SK-N-MC (cell line): Measurements from ENCODE around the gene MBNL2.

Experiments used
- DNase-seq: peaks from one replicate; pipeline ENCODE4 v3.0.0-alpha.2; 2011; ENCODE audit warnings: low read depth, low spot score
- H3K27ac ChIP-seq: fragments of 200-600 bp; sonication (generic); 2 replicates; pipeline ENCODE4 v1.5.1; 2016; ENCODE audit warnings: mixed run types
- H3K36me3 ChIP-seq: fragments of 200-600 bp; sonication (generic); 2 replicates; pipeline ENCODE4 v1.6.1; 2017; ENCODE audit warnings: antibody characterized with exemption, low read length, mixed read lengths; ENCODE audit not compliant: insufficient read depth
- H3K4me3 ChIP-seq: fragments of 200-600 bp; sonication (generic); 2 replicates; pipeline ENCODE4 v1.5.1; 2016
- H3K9ac ChIP-seq: fragments of 200-600 bp; sonication (generic); 2 replicates; pipeline ENCODE4 v1.8.0; 2017; ENCODE audit warnings: mixed run types, mixed read lengths; ENCODE audit not compliant: insufficient read length
- H3K9me3 ChIP-seq: fragments of 200-600 bp; sonication (generic); 2 replicates; pipeline ENCODE4 v1.6.1; 2017; ENCODE audit warnings: low read depth, mild to moderate bottlenecking, antibody characterized with exemption, low read length, moderate library complexity, mixed read lengths
- EZH2 ChIP-seq: fragments of 200-600 bp; sonication (generic); IDR thresholded peaks from one replicate; pipeline ENCODE4 v1.6.1; 2017; ENCODE audit warnings: antibody characterized with exemption
- FOXP2 ChIP-seq: optimal IDR thresholded peaks from 2 replicates; pipeline ENCODE3; 2011; ENCODE audit warnings: mild to moderate bottlenecking, moderate library complexity; ENCODE audit not compliant: insufficient read depth; ENCODE audit errors: extremely low read length, control extremely low read depth
- POLR2AphosphoS5 ChIP-seq: IDR thresholded peaks from 2 replicates; pipeline ENCODE4 v1.6.1; 2012; ENCODE audit warnings: mild to moderate bottlenecking, low read depth, low read length, borderline replicate concordance

MBNL2 gene

DNA sequence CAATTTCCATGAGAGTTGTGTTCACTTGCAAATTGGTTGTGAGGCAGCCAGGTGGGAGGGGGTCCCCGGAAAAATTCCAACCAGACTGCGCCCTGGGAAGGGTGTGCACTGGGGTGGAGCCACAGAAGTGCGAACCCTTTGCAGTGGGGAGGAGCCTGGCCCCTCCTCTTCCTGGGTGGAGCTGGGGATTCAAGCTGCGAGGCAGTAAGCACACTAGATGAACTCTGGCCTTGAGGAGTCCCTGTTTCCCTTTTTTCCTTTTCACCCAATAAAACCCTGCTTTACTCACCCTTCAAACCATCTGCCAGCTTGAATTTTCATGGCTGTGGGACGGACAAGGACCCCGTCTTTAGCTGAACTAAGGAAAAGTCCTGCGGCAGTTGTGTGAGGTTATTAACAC, 31.0 kb upstream of the MBNL2 start:
- no peak overlapping the region for H3K27ac ChIP-seq
- no peak overlapping the region for H3K9ac ChIP-seq
- no peaks in the 10 kb centered on the region for H3K36me3 ChIP-seq
- no peak for TF ChIP-seq FOXP2
- TF ChIP-seq EZH2, result no peak
- no peak for TF ChIP-seq POLR2AphosphoS5
- H3K4me3 ChIP-seq, result no peak overlapping the region
- no peaks in the 10 kb centered on the region for H3K9me3 ChIP-seq
- no peak for DNase-seq

DNA sequence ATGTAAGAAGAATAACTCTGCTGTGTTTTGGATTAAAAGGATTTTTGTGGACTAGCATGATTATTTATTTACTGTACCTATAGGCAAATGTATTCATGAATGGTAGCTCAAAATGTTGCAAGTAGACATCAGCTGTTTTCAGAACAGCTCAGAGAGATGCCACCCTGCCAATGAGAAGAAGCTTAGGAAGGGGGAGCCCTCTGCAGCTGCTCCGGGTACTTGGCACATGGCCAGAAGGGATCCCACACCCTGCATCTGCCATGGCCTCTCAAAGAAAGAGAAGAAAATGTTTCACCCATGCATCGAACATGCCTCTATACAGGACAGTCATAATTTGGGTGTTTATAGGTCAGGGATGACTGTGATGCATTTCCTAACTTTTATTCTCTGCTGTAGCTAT, 30.5 kb upstream of the MBNL2 start:
- no peak overlapping the region for H3K4me3 ChIP-seq
- no peak for TF ChIP-seq FOXP2
- no peak for TF ChIP-seq POLR2AphosphoS5
- no peak for TF ChIP-seq EZH2
- H3K27ac ChIP-seq, result no peak overlapping the region
- no peaks in the 10 kb centered on the region for H3K36me3 ChIP-seq
- H3K9me3 ChIP-seq, result no peaks in the 10 kb centered on the region
- no peak for DNase-seq
- no peak overlapping the region for H3K9ac ChIP-seq

DNA sequence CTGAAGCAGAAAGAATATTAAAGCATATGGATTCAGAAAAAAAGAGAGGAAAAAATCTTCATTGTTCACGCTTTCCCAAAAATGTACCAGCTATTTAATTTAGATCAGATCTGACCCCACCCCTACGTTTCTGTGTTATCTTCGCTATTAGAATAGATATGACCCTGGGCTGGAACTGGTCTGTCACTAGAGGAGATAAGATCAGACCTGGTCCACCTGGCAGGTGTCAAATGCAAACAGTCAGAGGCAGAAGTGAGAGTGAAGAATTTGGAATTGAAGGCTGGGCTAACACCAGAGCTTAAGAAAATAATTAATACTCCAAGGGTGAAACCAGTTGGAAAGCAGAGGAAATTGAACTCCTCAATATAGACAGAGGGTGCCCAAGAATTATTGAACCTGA, 30.0 kb upstream of the MBNL2 start:
- no peak for DNase-seq
- Histone ChIP-seq H3K9me3 (no peaks in the 10 kb centered on the region), H3K9ac (no peak overlapping the region), H3K27ac (no peak overlapping the region), H3K4me3 (no peak overlapping the region), H3K36me3 (no peaks in the 10 kb centered on the region)
- no peak for TF ChIP-seq EZH2
- no peak for TF ChIP-seq POLR2AphosphoS5

DNA sequence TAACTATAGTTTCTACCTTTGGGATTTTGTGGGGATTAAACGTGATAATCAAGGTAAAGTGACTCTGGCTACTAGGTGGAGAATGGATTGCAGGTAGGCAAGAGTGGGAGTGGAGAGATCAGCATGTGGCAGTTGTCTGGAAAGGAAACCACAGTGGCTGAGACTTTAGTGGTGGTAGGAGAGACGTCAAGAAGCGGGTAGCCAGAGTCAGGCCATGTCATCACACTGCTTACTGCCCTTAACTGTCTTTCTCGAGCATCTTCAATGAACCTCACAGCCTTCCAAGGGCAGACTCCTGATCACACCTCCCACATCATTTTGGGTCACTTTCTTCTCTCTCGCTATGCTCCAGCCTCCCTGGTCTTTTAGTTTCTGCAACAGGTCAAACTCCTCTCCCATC, 28.6 kb upstream of the MBNL2 start:
- Histone ChIP-seq H3K9ac (no peak overlapping the region), H3K9me3 (no peaks in the 10 kb centered on the region), H3K27ac (no peak overlapping the region), H3K4me3 (no peak overlapping the region), H3K36me3 (no peaks in the 10 kb centered on the region)
- TF ChIP-seq EZH2 (no peak), FOXP2 (no peak), POLR2AphosphoS5 (no peak)
- DNase-seq, result no peak

DNA sequence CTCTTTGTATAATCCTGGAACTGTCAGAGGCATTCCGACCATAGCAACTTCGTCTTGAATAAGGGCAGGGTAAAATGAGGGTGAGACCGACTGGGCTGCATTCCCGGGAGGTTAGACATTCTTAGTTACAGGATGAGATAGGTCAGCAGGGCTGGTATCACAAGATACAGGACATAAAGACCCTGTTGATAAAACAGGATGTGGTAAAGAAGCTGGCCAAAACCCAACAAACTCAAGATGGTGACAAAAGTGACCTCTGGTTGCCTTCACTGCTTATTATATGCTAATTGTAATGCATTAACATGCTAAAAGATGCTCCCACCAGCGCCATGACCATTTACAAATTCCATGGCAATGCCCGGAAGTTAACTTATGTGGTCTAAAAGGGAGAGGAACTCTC, 27.7 kb upstream of the MBNL2 start:
- H3K36me3 ChIP-seq, result no peaks in the 10 kb centered on the region
- H3K9ac ChIP-seq, result no peak overlapping the region
- H3K27ac ChIP-seq, result no peak overlapping the region
- no peak for DNase-seq
- H3K9me3 ChIP-seq, result no peaks in the 10 kb centered on the region
- no peak overlapping the region for H3K4me3 ChIP-seq
- no peak for TF ChIP-seq EZH2

DNA sequence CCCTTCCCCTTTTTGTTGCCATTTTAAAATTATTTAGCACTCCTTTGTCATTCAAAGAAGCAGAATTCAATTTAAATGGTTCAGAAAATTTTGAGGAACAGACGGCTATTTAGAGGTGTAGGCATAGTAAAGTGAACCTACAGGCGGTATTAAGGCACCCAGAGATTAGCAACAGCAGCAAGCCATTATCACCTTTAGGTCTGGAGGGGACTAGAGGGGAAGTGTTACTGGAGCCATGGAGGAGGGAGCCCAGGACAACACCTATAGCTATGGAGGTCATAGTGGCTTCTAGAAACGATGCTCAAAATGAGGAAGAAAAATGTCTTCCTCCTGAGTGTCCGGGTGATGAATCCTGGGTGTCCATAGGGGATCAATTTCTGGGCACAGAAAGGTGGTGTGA, 25.8 kb upstream of the MBNL2 start:
- H3K4me3 ChIP-seq, result no peak overlapping the region
- H3K9me3 ChIP-seq, result no peaks in the 10 kb centered on the region
- DNase-seq, result no peak
- TF ChIP-seq POLR2AphosphoS5 (no peak), EZH2 (no peak), FOXP2 (no peak)
- no peak overlapping the region for H3K9ac ChIP-seq
- H3K27ac ChIP-seq, result no peak overlapping the region
- no peaks in the 10 kb centered on the region for H3K36me3 ChIP-seq

DNA sequence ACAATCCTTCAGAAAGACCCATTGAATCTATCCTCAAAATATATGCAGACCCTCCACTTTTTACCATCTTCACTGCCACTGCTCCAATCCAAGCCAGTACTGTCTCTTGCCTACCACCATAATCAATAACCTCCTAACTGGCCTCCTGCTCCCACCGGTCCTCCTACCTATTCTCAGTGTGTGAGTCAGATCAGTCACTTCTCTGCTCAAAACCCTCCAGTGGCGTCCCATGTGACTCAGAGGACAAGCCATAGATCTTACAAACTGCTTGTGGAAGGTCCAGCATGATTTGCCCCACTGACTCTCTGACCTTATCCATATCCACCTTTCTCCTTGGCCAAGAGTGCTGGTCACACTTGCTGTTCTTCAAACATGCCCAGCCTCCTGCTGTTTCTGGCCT, 23.4 kb upstream of the MBNL2 start:
- TF ChIP-seq EZH2 (no peak), FOXP2 (no peak), POLR2AphosphoS5 (no peak)
- Histone ChIP-seq H3K36me3 (no peaks in the 10 kb centered on the region), H3K27ac (no peak overlapping the region), H3K9me3 (no peaks in the 10 kb centered on the region), H3K9ac (no peak overlapping the region), H3K4me3 (no peak overlapping the region)
- DNase-seq, result no peak

DNA sequence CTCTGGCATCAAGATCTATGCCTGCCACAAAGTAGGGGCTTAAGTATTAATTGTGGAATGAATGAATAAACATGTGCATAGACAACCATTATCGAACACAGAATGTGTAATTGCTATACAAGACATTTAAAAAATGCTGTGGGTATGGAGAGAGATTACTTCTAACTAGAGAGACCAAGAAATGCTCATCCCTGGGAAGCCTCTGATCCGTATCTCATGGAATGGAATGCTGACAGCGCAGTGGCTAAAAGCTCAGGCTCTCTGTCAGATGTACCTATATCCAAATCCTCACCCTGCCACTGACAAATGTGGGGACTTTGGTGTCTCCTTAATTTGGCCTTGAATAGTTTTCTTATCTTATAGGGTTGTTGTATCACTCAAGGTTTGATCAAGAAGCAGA, 22.7 kb upstream of the MBNL2 start:
- Histone ChIP-seq H3K9ac (no peak overlapping the region), H3K36me3 (no peaks in the 10 kb centered on the region), H3K9me3 (no peaks in the 10 kb centered on the region), H3K4me3 (no peak overlapping the region), H3K27ac (no peak overlapping the region)
- no peak for DNase-seq
- no peak for TF ChIP-seq POLR2AphosphoS5
- no peak for TF ChIP-seq EZH2
- TF ChIP-seq FOXP2, result no peak

DNA sequence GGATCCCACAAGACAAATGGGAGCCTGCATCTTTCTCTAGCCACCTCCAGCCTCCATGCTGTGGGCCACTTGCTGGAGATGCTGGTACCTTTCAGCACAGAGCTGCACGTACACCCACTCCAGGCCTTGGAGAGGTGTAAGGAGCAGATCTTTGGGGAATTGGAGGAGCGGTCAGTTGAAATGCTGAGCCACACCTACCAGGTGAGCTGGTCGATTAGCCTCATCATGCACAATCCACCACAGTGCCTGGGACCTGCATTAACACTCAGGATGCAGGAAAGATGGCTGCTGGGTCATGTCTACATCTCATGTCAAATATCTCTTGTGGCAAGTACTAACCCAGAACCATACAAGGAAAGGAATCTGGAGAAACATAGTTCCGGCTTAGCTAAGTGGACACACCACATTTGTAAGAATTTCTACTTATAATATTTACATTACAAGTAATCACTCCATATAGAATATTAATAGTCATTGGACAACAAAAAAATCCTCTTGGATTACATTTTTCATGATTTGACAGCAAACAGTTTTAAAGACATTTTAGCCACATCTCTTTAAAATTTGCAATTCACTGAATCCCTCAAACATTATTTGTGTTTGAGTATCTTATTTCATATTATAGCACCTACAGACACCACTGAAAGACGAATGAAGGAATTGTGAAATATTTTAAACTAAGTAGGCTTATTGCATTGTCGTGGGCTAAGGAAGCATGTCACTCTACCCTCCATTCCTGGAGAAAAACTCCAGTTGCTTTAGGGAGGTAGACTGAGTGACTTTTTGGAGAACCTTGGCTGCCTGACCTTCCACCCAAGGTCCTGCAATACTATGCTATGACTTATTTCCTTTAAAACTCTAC, 21.8 kb upstream of the MBNL2 start:
- TF ChIP-seq POLR2AphosphoS5, result no peak
- TF ChIP-seq EZH2, result no peak
- Histone ChIP-seq H3K27ac (no peak overlapping the region), H3K9me3 (no peaks in the 10 kb centered on the region), H3K4me3 (no peak overlapping the region), H3K36me3 (no peaks in the 10 kb centered on the region), H3K9ac (no peak overlapping the region)
- no peak for DNase-seq
